Fibroblast of pulmonary artery (primary cell): ENCODE results near the gene DLGAP1.
"Not testable (repeated sequence)": the region's sequence is repeated elsewhere in the genome, so short reads cannot be mapped to it uniquely, and the experiment has no call there.

Experiments
- DNase-seq: peaks from one replicate; pipeline ENCODE4 v3.0.0-alpha.2; 2010; ENCODE audit warnings: low read depth
- H3K4me3 ChIP-seq: replicated peaks from 2 replicates; pipeline ENCODE4 v1.5.1; 2011; ENCODE audit warnings: low read depth, mild to moderate bottlenecking, control low read depth, low read length, moderate library complexity
- TF ChIP-seq, protein P1 (sequence below): IDR thresholded peaks from 2 replicates; pipeline ENCODE4 v1.5.1; 2011; ENCODE audit warnings: mild to moderate bottlenecking, control low read depth, low read length, inconsistent platforms; ENCODE audit errors: missing control alignments

The DLGAP1 gene

DNA sequence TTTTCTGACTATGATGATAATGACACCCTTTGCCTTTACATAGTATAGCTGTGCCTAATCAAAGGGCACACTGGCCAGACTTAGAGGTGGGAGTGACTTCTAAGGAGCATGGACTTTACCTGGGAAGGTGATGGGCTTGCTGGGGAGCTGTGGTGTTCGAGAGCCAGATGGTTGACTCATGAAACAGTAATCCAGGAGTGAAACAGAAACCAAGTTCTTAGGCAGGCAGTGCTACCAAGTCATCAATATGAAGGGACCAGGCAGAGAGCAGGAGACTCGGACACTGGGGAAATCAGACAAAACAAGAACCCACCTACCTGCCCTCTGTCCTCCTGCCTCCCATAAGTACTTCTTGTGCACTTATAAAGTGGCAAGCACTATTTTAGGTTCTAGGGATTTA lies 430.4 kb downstream of the DLGAP1 start:
- DNase-seq = no peak
- H3K4me3 ChIP-seq = no peak overlapping the region
- TF ChIP-seq, protein P1, sequence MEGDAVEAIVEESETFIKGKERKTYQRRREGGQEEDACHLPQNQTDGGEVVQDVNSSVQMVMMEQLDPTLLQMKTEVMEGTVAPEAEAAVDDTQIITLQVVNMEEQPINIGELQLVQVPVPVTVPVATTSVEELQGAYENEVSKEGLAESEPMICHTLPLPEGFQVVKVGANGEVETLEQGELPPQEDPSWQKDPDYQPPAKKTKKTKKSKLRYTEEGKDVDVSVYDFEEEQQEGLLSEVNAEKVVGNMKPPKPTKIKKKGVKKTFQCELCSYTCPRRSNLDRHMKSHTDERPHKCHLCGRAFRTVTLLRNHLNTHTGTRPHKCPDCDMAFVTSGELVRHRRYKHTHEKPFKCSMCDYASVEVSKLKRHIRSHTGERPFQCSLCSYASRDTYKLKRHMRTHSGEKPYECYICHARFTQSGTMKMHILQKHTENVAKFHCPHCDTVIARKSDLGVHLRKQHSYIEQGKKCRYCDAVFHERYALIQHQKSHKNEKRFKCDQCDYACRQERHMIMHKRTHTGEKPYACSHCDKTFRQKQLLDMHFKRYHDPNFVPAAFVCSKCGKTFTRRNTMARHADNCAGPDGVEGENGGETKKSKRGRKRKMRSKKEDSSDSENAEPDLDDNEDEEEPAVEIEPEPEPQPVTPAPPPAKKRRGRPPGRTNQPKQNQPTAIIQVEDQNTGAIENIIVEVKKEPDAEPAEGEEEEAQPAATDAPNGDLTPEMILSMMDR = no peak

DNA sequence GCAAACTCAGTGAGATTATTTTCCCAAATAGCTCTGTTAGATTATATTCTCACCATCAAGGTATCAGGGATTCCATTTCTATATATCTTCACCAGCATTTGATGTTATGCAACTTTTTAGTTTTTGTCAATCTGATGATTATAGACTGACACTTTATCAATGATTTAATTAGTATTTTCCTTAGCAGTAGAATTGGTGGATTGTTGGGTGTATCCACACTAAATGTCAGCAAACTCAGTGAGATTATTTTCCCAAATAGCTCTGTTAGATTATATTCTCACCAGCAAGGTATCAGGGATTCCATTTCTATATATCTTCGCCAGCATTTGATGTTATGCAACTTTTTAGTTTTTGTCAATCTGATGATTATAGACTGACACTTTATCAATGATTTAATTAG lies 432.4 kb downstream of the DLGAP1 start:
- H3K4me3 ChIP-seq, DNase-seq: not testable (repeated sequence)

DNA sequence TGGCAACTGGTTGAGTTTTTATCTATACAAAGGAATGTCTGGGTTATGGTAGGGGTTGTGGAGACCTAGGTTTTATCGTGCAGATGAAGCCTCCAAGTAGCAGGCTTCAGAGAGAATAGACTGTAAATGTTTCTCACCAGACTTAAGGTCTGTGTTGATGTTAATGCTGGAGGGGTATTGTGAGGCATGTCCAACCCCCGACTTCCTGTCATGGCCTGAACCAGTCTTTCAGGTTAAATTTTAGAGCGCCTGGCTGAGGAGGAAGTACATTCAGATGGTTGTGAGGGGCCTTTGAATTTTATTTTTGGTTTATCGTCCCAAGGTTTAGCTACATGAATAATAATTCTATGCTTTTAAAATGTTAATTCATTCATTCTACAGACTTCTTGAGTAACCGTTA lies 435.1 kb downstream of the DLGAP1 start:
- DNase-seq = no peak
- no peak overlapping the region for H3K4me3 ChIP-seq
- TF ChIP-seq, protein P1 = no peak

DNA sequence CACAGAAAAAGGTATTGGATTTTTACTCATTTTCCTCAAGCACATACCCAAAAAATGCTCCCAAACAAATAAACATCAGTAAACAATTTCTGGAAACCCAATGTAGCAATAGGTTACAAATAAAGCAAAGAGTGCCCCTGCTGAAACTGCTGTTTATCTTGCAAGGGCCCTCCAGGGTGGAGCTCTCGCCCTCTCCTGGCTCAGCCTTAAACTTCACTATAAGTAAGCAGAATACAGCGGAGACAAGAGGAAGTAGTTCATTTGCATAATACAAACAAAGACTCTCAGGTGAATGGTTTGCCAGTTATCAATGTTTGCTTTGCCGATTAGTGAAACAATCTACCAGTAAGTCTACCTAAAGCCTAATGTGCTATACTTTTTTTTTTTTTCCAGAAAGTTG lies 437.6 kb downstream of the DLGAP1 start:
- DNase-seq = peak; percentile 1
- TF ChIP-seq, protein P1 = peak; percentile 23
- H3K4me3 ChIP-seq = no peak overlapping the region

DNA sequence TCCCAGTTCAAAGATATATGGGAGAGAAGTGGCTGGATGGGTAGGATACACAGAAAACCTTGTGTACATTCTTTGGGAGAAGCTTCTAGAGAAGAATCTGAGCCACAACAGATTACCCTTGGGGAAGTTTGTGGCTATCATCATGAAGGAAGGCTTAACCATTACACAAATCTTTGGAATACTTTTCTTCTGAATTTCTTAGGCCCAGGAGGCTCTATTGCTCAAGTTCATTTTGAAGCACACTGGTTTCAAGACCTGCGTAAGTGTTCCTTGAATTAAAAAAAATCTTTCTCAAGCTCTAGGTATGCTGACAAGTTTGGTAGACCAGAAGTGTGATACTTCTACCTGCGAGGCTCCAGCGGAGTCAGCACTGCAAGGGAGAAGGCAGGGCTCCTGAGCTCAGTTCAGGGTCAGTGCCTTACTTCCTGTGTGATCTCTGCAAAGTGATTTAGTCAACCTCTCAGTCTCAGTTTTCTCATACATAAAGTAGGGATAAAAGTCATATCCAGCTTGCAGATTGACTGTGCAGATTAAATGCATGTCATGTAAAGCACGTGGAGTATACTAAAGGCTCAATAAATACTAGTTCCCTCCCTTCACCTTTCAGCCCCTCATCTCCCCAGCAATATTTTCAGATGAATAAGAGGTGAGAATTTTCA lies 438.6 kb downstream of the DLGAP1 start:
- TF ChIP-seq, protein P1 = no peak
- no peak for DNase-seq
- H3K4me3 ChIP-seq = no peak overlapping the region

DNA sequence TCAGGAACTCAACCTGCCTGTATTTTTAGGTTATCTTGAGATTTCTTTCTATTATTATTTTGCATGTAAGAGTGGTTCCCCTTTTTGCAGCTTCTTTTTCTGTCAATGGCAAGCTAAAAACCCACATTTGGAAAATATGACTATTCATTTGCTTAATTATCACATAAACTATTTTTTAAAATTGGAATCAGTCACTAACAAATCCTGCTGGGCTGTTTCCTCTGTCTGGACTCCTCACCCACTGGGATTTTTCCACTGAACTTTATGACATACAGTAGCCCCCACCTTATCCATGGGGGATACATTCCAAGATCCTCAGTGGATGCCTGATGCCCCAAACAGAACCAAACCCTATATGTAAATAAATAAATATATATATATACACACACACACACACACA lies 447.3 kb downstream of the DLGAP1 start:
- no peak for DNase-seq

DNA sequence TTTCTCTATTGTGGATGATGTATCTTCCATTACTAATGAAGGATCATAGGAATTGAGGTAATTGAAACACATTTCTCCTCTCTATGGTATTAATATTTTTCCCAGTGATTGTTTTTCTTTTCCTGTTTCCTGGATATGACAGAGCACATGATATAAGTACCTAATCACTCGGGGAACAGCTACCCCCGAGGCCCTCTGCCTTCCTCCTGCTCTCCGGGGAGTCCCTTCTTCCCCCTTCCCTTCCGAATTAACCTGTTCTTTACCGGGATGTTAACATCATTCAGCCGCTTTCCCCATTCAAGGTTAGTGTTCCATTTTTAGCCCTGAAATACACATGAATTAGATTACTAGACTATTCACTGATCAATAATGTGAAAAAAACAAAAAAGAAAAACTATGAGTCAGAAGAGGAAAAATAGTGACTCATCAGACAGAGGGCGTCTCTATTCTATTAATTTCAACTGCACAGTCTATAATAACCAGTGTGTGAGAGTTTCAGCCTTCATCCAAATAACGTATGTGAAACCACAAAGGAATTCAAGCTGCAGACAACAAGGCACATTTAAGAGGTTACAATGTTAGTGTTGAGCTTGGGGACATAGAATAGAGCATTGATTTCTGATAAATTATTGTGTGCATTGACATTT lies 450.8 kb downstream of the DLGAP1 start:
- DNase-seq = no peak
- TF ChIP-seq, protein P1 = no peak
- no peak overlapping the region for H3K4me3 ChIP-seq

More for the DNA sequence above, 447.3 kb downstream of the DLGAP1 start:
- TF ChIP-seq, protein P1 = no peak
- H3K4me3 ChIP-seq = no peak overlapping the region
